NCI-H1436 (cell line): ENCODE results near the gene EGFL7.
"Not testable (repeated sequence)": the region's sequence is repeated elsewhere in the genome, so short reads cannot be mapped to it uniquely, and the experiment has no call there.

Experiments
- DNase-seq: peaks from one replicate; lab custom pipeline; 2025; lab: John Stamatoyannopoulos, UW

The EGFL7 gene

DNA sequence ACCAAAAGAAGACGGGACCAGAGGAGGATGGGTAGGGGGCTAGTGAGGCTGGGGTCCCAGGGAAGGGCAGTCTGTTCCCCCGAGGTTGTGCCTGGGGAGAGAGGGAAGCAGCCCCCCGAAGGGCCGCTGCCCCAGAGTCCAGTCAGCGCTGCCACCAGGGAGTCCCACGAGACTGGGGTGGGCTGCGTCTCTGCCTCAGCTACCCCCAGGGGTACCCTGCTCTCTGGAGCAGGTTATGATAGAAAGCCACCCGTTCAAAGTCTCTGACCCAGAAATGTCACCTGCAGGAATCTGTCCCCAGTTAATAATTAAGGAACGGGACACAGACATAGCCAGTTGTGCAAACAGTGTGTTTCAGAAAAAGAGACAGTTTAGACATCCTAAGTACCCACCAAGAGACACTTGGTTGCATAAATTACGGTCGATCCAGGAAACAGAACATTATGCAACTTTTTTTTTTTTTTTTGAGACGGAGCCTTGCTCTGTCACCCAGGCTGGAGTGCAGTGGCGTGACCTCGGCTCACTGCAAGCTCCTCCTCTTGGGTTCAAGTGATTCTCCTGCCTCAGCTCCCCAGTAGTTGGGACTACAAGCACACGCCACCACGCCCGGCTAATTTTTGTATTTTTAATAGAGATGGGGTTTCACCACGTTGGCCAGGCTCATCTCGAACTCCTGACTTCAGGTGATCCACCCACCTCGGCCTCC, 35.3 kb downstream of the EGFL7 start:
- no peak for DNase-seq

DNA sequence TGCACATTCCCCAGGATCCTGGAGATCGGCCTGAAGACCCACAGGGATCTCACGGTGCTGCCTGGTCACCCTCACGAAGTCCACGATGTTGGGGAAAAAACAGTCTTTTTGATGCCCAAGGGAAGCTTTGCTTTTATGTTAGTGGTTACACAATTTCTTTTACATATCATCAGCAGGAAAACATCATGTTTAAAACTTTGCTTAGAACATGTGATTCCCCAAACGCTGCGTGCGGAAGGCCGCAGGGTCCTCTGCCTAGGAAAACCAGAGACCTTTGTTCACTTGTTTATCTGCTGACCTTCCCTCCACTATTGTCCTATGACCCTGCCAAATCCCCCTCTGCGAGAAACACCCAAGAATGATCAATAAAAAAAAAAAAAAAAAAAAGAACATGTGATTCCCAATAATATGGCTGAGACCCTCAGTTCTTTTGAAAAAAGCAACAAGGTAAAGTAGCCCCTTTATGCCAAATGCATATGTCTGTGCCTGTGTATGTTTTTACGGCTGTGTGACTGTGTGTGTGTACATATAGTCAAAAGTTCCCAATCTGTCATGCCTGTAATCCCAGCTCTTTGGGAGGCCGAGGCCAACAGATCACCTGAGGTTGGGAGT, 36.0 kb downstream of the EGFL7 start:
- no peak for DNase-seq

DNA sequence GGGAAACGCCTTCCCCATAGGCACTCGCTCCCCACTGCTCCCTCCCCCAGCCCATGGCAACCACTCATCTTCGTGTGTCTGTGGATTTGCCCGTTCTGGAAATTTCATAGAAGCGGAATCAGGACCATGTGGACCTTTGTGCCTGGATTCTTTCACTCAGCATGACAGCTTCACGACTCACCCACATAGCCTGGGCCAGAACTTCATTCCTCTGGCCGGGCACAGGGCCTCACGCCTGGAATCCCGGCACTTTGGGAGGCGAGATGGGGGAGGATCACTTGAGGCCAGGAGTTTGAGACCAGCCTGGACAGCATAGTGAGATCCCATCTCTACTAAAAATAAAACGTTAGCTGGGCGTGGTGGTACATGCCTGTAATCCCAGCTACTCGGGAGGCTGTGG, 37.6 kb downstream of the EGFL7 start:
- DNase-seq = no peak

DNA sequence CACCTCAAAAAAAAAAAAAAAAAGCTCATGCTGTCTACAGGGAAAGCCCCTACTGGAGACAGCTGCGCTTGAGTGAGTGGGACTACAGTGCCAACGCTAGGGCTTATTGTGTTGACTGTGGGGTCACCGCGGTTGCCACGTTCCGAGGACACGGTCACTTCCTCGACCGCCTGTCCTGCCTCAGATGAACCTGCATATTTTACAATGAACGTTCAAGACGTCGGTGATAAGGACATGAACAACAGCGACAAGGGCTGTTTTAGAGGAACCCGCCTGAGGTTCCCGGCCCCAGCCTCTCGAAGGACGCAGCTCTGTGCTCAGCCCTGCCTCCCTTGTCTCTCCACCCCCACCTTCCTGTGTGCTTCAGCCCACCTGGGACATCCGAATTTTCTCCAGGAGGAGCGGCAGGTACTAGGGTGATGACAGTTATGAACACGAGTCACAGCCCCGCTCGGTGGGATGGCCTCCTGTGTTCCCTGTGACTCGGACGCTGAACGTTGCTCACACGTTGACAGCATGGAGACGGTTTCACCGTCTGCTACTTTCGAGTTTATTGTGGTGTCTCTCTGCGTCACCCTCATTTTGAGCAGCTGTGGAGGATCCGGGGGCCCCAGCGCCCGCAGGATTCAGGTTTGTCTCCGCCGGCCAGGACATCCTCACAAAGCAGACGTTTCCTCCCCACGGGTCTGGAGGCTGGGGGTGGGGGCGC, 38.4 kb downstream of the EGFL7 start:
- DNase-seq = no peak

DNA sequence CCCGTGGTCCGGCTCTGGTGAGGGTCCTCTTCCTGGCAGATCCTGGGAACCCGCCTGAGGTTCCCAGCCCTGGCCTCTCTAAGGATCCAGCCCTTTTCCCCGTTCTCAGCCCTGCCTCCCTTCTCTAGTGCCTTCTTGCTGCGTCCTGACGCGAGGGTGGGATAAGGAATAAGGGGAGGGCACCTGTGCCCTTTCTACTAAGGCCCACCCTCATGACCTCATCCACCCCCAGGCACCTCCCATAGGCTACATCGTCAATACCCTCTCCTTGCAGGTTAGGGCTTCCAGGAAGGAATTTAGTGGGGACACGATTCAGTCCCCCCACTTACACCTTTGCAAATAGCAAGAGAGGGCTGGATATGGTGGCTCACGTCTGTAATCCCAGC, 38.9 kb downstream of the EGFL7 start:
- DNase-seq = no peak

DNA sequence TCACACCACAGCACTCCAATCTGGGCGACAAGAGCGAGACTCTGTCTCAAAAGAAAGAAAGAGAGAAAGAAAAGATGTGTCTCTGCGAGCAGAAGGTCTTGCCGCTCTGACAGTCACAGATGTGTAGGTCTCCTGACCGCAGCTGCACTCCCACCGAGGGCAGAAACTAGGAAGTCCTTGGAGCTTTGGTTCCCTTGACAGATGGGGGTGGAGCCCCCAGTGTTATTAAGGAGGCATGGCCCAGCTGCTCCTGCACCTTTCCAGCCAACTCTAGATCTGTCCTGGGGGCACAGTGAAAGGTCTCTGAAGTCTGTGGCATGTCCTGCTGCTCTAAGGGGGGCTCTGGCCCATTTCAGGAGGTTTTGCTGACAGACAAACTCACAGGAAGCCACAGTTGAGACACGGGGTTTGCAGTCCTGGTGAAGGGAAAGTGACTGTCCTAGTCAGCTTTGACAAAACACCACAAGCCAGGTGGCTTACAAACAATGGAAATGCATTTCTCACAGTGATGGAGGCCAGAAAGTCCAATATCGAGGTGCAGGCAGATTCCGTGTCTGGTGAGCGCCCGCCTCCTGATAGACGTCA, 40.7 kb downstream of the EGFL7 start:
- no peak for DNase-seq

DNA sequence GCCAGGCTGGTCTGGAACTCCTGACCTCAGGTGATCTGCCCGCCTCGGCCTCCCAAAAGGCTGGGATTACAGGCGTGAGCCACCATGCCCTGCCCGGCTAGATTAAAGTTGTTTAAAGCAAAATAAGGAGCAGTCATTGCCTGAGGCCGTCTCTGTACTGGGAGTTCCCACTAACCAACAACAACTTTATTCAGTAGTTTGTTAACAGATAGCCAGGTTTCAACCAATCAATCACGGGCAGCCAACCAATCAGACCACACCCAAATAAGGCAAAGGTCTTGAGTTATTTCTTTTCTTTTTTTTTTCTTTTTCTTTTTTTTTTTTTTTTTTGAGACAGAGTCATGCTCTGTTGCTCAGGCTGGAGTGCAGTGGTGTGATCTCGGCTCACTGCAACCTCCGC, 42.0 kb downstream of the EGFL7 start:
- not testable (repeated sequence) for DNase-seq

DNA sequence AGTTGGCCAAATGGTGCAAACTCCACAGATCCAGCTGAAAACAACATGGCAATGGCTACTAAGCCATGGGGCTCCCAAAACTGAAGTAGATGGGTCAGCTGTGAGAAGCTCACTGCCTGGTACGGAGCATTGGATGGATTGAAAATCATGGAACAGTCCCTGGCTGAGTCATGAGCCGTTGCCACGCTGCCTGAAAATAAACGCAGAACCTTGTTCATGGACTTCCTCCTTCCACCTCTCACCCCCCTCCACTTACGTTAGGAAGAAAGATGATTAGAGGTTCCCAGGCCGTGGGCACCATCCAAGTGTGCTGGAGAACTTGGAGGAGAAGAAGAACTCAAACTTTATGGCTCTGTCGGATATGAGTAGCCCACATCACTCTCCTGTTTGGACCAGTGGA, 42.8 kb downstream of the EGFL7 start:
- no peak for DNase-seq

DNA sequence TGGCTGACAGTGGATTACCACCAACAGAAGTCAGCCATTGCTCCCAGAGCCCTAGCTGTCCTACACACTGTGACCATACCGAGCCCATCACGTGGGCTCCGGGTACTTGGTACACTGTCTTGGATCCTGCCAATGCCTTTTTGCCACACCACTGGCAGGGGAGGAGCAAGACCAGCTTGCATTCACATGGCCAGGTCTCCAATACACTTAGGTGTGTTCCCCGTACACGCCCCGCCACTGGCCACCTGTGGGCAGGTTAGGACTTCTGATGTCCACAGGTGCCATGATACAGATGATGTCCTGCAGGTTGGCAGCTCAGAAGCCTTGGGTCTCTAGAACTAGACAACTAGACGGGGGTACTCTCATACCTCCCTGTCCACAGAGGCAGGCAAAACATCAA, 44.3 kb downstream of the EGFL7 start:
- DNase-seq = no peak

DNA sequence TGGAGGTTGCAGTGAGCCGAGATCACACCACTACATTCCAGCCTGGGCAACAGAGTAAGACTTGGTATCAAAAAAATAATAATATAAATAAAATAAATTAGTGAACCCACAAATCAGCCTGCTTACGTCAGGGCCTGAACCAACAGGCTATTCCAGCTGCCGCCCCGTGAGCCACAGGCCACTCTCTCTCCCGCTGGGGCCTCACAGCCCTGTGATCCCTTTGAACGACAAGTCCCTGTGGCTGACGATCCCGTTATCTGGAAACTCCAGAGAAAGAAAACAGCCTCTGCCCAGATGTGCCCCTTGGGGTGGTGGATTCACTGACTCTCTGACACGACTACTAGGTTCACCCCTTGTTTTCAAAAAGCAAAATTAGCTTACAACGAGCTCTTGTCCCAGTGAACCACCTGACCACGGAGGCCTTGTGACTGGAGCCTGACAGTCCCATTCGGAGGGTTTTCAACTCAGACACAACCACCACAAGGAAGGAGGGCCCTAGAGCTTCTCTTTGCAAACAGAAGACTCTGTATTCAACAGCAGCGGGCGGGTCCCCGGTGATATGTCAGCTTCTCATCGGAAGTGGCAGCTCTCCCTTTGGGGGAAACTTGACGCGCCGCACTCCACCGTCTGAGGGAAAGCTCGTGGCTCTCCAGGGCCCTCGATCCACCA, 45.3 kb downstream of the EGFL7 start:
- DNase-seq = no peak

DNA sequence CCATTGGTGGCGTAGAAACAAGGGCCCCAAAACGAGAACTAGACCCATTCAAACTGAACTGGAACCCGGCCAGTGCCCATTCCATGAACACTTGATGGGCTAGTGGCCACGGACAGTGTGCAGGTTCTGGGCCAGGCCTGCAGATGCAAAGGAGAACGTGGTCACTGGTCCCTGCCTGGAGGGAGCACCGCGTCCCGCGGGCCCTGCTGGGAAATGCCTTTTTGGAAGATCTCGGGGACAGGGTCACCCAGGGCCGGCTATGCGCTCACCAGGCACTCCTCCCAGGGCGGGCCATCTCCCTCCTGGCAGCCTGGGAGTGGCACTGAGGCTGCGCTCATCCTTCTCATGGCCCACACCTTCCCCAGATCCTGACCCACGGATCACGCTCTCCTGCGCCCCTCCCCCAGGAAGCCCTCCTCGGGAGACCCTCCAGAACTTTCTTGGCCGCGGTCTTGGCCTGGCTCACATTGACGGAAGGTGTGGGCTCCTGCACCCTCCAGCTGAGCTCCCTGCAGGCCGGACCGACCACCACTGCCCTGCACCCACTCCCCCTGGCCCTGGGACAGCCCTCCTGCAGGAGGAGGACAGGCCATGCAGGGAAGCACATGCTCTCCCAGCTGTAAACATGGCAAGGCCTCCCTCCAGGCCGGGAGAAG, 46.9 kb downstream of the EGFL7 start:
- DNase-seq = no peak

DNA sequence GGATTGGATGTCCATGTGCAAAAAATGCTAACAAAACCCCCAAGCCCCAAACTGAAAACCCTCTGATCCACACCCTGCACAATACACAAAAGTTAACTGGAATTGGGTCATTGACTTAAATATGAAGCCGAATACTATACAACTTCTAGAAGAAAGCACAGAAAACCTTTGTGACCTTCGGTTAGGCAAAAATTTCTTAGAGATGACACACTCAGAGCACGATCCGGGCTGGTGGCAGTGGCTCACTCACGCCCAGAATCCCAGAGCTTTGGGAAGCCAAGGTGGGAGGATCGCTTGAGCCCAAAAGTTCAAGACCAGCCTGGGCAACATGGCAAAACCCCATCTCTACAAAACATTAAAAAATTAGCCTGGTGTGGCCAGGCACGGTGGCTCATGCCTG, 47.8 kb downstream of the EGFL7 start:
- DNase-seq = no peak

DNA sequence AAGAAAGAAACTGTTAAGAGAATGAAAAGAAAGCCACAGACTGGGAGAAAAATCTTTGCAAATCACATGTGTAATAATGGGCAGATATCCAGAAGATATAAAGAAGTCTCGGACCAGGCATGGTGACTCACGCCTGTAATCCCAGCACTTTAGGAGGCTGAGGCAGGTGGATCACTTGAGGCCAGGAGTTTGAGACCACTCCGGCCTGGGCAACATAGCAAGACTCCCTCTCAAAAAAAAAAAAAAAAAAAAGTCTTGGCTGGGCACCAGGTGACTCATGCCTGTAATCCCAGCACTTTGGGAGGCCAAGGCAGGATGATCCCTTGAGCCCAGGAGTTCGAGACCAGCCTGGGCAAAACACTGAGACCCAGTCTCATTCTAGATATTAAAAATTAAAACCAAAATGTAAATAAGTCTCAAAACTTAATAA, 48.5 kb downstream of the EGFL7 start:
- DNase-seq = not testable (repeated sequence)

DNA sequence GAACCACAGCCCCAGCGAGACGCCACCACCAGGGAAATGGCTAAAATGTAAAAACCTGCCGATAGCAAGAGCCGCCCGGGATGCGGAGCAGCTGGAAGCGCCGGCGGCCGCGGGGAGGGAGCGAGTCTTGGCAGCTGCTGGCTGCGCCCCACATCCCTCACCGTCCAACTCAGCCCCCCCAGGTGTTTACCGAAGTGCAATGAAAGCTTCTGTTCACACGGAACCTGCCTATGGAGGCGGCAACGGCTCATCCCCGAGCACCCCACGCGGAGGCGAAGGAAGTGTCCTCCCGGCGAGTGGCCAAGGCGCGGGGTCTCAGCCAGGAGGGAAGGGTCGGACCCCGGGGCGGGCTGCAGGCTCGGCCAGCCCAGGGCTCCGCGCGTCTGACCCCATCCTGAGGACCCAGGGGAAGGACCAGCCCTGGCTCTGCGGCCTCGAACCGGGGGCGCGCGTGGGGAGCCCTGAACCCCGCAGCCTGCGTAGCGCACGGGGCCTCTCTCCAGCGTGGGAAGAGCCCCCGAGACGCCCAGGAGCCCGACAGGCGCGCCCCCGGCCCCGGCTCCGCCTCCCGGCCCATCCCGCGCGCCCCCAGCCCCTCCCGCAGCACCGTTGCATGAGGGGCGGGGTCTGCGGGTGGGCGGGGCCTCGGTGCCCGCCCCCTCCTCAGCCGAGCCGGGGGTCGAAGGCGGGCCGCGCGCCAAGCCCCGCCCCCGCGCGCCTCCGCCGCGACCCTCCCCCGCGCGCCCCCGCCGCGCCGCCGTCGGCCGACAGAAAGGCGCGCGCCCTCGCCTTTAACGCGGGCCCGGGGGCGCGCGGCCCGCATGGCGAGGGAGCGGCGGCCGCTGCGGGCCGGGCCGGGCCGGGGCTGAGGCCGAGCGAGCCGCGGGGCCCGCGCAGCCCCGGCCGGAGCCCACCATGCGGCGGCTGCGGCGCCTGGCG, 49.3 kb downstream of the EGFL7 start, which contains the start of gene DIPK1B:
Gene DIPK1B, plus strand, starts transcription at position 822 of the 939 bp plus-strand sequence. Its CDS starts 94 bp downstream, at position 916.
- peak; percentile 56 for DNase-seq

DNA sequence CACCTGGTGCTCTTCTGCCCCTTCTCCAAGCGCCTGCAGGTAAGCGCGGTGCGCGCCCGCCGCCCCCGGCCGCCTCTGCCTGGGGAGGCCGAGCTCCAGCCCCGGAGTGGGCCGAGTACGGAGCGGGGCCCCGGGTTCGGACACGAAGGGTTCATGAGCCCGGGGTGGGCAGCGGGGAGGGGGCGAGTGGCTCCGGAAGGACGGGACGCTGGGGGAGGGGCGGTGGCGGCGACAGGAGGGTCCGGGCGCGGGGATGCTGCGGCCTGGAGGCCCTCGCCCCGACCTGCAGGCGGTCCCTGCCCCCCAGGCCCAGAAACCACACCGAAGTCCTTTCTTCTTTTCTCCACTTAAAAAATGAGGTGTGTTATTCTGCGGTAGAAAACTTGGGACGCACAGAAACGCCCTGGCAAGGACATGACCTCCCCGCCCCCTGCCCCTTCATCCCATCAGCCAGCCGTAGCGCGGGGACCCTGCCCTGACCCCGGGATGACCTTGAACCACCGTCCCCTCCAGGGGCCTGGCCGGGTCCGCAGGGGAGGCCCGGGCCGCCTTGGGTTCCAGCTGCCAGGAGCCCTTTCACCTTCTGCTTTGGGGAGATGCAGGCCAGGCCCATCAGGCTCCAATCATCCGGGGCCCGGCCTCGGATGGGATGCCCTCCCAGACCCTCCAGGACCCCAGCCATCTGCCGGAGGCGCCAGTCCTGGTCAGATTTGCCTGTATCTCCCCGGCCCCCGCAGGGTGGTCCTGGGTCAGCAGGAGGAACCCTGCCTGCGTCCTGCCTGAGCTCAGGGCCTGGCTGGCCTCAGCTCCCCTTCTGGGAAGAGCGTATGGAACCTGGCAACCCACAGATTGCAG, 50.2 kb downstream of the EGFL7 start:
- no peak for DNase-seq

DNA sequence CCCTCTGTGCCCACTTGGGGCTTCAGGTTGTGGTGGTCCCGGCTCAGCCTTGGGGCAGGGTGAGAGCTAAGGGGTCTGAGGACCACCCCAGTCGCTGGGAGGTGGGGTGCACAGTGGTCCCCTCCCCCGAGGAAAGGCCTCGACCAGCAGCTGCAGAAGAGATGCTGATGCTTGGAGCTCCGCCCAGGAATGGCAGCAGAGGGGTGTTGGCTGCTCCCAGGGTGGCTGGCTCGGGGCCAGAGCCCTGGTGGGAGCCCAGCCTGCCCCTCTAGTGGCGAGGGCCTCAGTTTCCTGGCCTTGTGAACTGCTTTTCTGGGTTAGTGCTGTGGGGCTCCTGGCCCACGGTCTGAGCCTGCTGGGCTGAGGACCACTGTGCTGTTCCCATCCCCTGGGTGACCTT, 50.8 kb downstream of the EGFL7 start:
- no peak for DNase-seq

DNA sequence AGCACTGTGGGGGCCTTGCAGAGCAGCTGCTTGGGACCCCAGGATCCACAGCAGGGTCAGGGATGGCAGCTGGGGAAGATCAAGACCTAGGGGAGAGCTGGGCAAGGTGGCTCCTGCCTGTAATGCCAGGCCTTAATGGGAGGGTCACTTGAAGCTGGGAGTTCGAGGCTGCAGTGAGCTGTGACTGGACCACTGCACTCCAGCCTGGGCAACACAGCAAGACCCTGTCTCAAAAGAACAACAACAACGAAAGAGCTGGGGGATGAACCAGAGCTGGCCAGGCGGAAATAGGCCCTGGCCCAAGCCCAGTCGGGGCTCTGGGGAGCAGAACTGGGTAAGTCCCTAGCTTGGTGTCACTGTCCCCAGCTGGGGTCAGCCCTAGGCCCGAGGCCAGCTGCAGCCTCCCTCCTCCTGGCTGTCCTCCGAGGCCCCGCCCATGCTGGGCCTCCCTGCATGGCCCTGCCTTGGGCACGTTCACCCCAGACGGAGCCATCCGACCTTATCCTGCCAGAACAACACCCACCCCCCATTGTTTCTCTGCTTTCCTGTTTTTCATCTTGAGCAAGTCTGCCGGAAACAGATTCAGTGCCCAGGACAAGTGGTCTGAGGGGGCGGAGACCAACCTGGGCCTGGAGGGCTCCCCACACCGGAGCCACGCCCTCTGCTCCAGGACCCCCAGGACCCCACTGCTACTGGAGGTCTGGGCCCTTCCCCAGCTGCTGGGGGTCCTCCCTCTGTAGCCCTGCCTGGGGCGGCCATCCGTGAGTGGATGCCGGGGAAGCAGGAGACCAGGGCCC, 51.6 kb downstream of the EGFL7 start:
- DNase-seq = no peak

DNA sequence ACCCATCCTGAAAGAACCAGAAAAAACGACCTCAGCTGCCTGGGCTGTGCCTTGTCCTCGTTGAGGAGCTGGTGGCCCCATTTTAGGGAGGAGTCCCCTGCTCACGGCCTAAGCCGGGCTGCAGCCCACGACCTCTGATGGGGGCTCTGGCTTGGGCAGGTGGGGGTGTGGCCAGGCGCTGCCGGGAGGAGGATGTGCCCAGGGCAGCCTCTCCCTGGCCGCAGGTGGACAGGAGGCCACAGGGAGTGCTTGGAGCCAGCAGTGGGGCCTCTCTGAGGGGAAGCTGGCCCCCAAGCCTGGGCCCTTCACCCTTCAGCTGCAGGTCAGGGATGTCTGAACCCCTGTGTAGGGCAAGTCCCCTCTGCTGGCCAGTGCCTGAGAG, 52.2 kb downstream of the EGFL7 start:
- no peak for DNase-seq

DNA sequence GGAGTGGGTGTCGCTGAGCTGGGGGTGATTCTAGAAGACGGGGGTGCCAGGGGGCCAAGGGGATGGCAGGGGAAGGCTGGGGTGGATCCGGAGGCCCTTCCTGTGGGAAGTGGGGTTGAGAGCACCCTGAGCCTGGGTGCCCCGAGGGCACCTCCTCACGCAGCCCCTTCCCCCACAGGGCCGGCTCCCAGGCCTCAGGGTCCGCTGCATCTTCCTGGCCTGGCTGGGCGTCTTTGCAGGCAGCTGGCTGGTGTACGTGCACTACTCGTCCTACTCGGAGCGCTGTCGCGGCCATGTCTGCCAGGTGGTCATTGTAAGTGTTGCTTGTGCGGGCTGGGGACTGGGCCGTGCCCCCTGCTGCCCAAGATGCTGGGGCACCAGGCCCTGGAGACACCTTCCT, 54.7 kb downstream of the EGFL7 start:
- DNase-seq = no peak
